PC-9 (cell line): ENCODE results near the gene GLIPR2.

ENCODE experiments used
- EZH2 ChIP-seq: fragments of 200-600 bp; sonication (generic); IDR thresholded peaks from 2 replicates; pipeline ENCODE4 v1.8.0; 2017; ENCODE audit warnings: antibody characterized with exemption, low read depth
- TF ChIP-seq, protein P1 (sequence below): fragments of 200-600 bp; sonication (generic); conservative IDR thresholded peaks from 2 replicates; pipeline ENCODE4 v1.6.1; 2017; ENCODE audit warnings: mixed run types, antibody characterized with exemption, mild to moderate bottlenecking, moderate library complexity

- TF ChIP-seq, protein P1, sequence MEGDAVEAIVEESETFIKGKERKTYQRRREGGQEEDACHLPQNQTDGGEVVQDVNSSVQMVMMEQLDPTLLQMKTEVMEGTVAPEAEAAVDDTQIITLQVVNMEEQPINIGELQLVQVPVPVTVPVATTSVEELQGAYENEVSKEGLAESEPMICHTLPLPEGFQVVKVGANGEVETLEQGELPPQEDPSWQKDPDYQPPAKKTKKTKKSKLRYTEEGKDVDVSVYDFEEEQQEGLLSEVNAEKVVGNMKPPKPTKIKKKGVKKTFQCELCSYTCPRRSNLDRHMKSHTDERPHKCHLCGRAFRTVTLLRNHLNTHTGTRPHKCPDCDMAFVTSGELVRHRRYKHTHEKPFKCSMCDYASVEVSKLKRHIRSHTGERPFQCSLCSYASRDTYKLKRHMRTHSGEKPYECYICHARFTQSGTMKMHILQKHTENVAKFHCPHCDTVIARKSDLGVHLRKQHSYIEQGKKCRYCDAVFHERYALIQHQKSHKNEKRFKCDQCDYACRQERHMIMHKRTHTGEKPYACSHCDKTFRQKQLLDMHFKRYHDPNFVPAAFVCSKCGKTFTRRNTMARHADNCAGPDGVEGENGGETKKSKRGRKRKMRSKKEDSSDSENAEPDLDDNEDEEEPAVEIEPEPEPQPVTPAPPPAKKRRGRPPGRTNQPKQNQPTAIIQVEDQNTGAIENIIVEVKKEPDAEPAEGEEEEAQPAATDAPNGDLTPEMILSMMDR = no peak
- no peak for TF ChIP-seq EZH2
These were observed 17.9 kb downstream of the GLIPR2 start for GRCh38 chr9:36154331-36154952.
